Measurements from ENCODE around the gene GTF2F2. TPM values are rescaled to one million over a fixed set of nuclear protein-coding genes. Genes with fewer than 3 reads are reported as not detected.

The GTF2F2 gene
- total RNA-seq, 1 experiment from 2014 or later = 40.1 TPM

- intact Hi-C loops (cut with micrococcal nuclease) = loop anchor here (2.0 to 10.0 kb wide), 3 partner anchors 115 to 225 kb away; partner anchors contain the start of gene GTF2F2
- no peak overlapping the region for H3K4me3 ChIP-seq (replicated peaks in 1 of 2; ENCODE audit: low read depth in 1 of 2, low read length in 2 of 2)
- H4K20me1 ChIP-seq (ENCODE audit: insufficient read depth) = no peaks in the 10 kb centered on the region
- H3K4me2 ChIP-seq (ENCODE audit: low read length) = no peak overlapping the region
- no peak overlapping the region for H3K27ac ChIP-seq (ENCODE audit: low read depth, low read length)
- ChIA-PET RAD21 (ENCODE audit: low non-redundant PET in 1 of 2, low total read pairs in 2 of 2, uncharacterized antibody in 2 of 2, unreplicated experiment in 2 of 2) (interaction anchor here (1.8 to 2.3 kb wide), 2 partner anchors 233 kb away, joined by 10 to 13 read pairs; no protein-coding TSS in a partner anchor), CTCF (interaction anchor here (1.5 to 3.3 kb wide), 3 partner anchors 232 to 307 kb away, joined by 4 to 55 read pairs (median 8); no protein-coding TSS in a partner anchor), POLR2A (interaction anchor here (1.1 kb wide), 1 partner anchor 234 kb away, joined by 3 read pairs; no protein-coding TSS in a partner anchor)
- peaks cover 46 to 58% of the 10 kb centered on the region in 2 experiments for H3K4me1 ChIP-seq (ENCODE audit: control insufficient read depth in 1 of 2, insufficient read depth in 2 of 2, low read length in 2 of 2)
- H3K9me3 ChIP-seq (ENCODE audit: control insufficient read depth in 1 of 2, insufficient read depth in 1 of 2, low read depth in 1 of 2, low read length in 2 of 2) = peaks cover 0 to 5% of the 10 kb centered on the region in 2 experiments; a peak in 2 of 4 replicates
- H3K9ac ChIP-seq (ENCODE audit: low read length) = peak overlapping the region; percentile 4; the same call in 1 of the 2 replicates
- DNase-seq (ENCODE audit: low read depth, low spot score) (no peak), ATAC-seq (no peak)
- no peaks in the 10 kb centered on the region for H3K79me2 ChIP-seq (ENCODE audit: insufficient read depth, low read length)
- TF ChIP-seq EZH2phosphoT487 (IDR thresholded peaks at IDR 0.05; ENCODE audit: borderline replicate concordance) (no peak), MAX (IDR thresholded peaks at IDR 0.05) (no peak), REST (IDR thresholded peaks at IDR 0.05; ENCODE audit: low read depth) (no peak), FOSL1 (IDR thresholded peaks at IDR 0.05; ENCODE audit: low read depth) (no peak), ZNF274 (IDR thresholded peaks at IDR 0.05; ENCODE audit: low read depth, low read length) (no peak), SIN3A (IDR thresholded peaks at IDR 0.05; ENCODE audit: low read depth) (no peak), ELF1 (IDR thresholded peaks at IDR 0.05; ENCODE audit: borderline replicate concordance, low read depth) (no peak), ATF3 (IDR thresholded peaks at IDR 0.05) (no peak), ZBTB33 (IDR thresholded peaks at IDR 0.05; ENCODE audit: extremely low read depth, insufficient replicate concordance, low read length) (no peak), SP1 (IDR thresholded peaks at IDR 0.05; ENCODE audit: low read depth) (no peak), EGR1 (IDR thresholded peaks at IDR 0.05; ENCODE audit: low read depth) (no peak), CEBPB (IDR thresholded peaks at IDR 0.05; ENCODE audit: low read depth) (no peak), TCF7L2 (IDR thresholded peaks at IDR 0.05; ENCODE audit: borderline replicate concordance, extremely low read depth, insufficient read depth, insufficient read length) (no peak), JUND (IDR thresholded peaks at IDR 0.05) (no peak), POLR2A (IDR thresholded peaks at IDR 0.05; ENCODE audit: borderline replicate concordance, extremely low read depth, insufficient read depth, insufficient read length) (no peak), POLR2AphosphoS5 (IDR thresholded peaks at IDR 0.05; ENCODE audit: low read depth, low read length) (no peak), CBX3 (IDR thresholded peaks at IDR 0.05; ENCODE audit: low read depth) (no peak), SRF (IDR thresholded peaks at IDR 0.05; ENCODE audit: low read depth) (no peak)
- H2AFZ ChIP-seq (ENCODE audit: low read depth, low read length, poor library complexity, severe bottlenecking) = no peak overlapping the region
- H3K9me2 ChIP-seq (ENCODE audit: insufficient read depth) = no peaks in the 10 kb centered on the region
- peaks cover 0 to 4% of the 10 kb centered on the region in 2 experiments; a peak in 2 of 4 replicates for H3K36me3 ChIP-seq (ENCODE audit: control insufficient read depth in 1 of 2, insufficient read depth in 2 of 2, low read length in 2 of 2)
- no TSS peak for BruUV-seq (replicated peaks)
- no peaks in the 10 kb centered on the region for H3K27me3 ChIP-seq (ENCODE audit: insufficient read depth, low read length)
Measured at GRCh38 chr13:45280011-45280410, 159.7 kb downstream of the GTF2F2 start.

Measured in HCT116 (cell line).